Stimulated activated memory B cell treated with anti-CD40 and anti-IgM and Interleukin-4, amounts not matched to agents 10 μg/mL and 1 μg/mL and 100 μg/mL, for 72 hours (primary cell): Measurements from ENCODE around the gene MOV10L1.

Experiments
- ATAC-seq: fragments of 150-1000 bp; cut with Tn5 transposase; 2 replicates; pipeline ENCODE4 v1.10.0; 2021
- H3K27ac Mint-ChIP-seq: one replicate; pipeline ENCODE4 v1.8.0; 2022; ENCODE audit warnings: mild to moderate bottlenecking, mixed read lengths
- H3K27me3 Mint-ChIP-seq: one replicate; pipeline ENCODE4 v1.8.0; 2022; ENCODE audit warnings: mixed read lengths
- H3K36me3 Mint-ChIP-seq: one replicate; pipeline ENCODE4 v1.8.0; 2022; ENCODE audit warnings: mixed read lengths
- H3K4me1 Mint-ChIP-seq: one replicate; pipeline ENCODE4 v1.8.0; 2022; ENCODE audit warnings: mixed read lengths
- H3K4me3 Mint-ChIP-seq: one replicate; pipeline ENCODE4 v1.8.0; 2022; ENCODE audit warnings: mild to moderate bottlenecking, moderate library complexity, mixed read lengths
- H3K9me3 Mint-ChIP-seq: one replicate; pipeline ENCODE4 v1.8.0; 2022; ENCODE audit warnings: mixed read lengths

Gene MOV10L1

GRCh38 chr22:50056214-50056972, 33.4 kb upstream of the MOV10L1 start:
- Mint-ChIP-seq H3K27me3 (peaks cover 94% of the 10 kb centered on the region), H3K4me3 (peak overlapping the region; percentile 14), H3K9me3 (peaks cover 4% of the 10 kb centered on the region), H3K36me3 (no peaks in the 10 kb centered on the region), H3K4me1 (peaks cover 39% of the 10 kb centered on the region), H3K27ac (no peak overlapping the region)
- peak; percentile 36 for ATAC-seq

DNA sequence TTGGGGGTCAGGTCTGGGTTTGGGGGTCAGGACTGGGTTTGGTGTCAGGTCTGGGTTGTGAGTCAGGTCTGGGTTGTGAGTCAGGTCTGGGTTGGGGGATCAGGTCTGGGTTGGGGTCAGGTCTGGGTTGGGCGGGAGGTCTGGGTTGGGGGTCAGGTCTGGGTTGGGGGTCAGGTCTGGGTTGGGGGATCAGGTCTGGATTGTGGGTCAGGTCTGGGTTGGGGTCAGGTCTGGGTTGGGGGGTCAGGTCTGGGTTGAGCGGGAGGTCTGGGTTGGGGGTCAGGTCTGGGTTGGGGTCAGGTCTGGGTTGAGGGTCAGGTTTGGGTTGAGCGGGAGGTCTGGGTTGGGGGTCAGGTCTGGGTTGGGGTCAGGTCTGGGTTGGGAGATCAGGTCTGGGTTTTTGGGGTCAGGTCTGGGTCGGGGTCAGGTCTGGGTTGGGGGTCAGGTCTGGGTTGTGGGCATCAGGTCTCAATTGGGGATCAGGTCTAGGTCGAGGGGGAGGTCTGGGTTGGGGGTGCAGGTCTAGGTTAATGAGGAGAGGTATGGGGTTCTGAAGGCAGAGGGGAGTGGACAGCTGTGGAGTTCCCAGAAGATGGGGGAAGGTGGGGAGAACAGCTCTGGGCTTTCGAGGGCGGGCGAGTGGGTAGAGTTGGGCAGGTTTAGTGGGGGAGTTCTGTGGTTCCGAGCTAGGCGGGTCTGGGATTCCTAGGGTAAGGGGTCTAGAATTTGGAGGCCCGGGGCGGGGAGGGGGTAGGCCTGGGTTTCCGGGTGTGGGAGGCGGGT, 32.3 kb upstream of the MOV10L1 start:
- Mint-ChIP-seq H3K4me3 (no peak overlapping the region), H3K9me3 (peaks cover 4% of the 10 kb centered on the region), H3K4me1 (peaks cover 39% of the 10 kb centered on the region), H3K27ac (no peak overlapping the region), H3K36me3 (no peaks in the 10 kb centered on the region), H3K27me3 (peaks cover 92% of the 10 kb centered on the region)
- ATAC-seq, result no peak

- peak; percentile 52 for ATAC-seq
- H3K4me3 Mint-ChIP-seq, result no peak within 1 kb of the TSS
- H3K4me1 Mint-ChIP-seq, result peaks cover 39% of the 10 kb centered on the region
- H3K9me3 Mint-ChIP-seq, result peaks cover 4% of the 10 kb centered on the region
- H3K27ac Mint-ChIP-seq, result no peak within 1 kb of the TSS
- no peaks in the 10 kb centered on the region for H3K36me3 Mint-ChIP-seq
- H3K27me3 Mint-ChIP-seq, result peaks cover 92% of the 10 kb centered on the region
Observed at GRCh38 chr22:50058061-50058905, 31.5 kb upstream of the MOV10L1 start, which contains the start of gene TTLL8. TTLL8 (minus strand) TSS chr22:50058298.

- no peaks in the 10 kb centered on the region for H3K36me3 Mint-ChIP-seq
- ATAC-seq, result no peak
- no peaks in the 10 kb centered on the region for H3K9me3 Mint-ChIP-seq
- no peak overlapping the region for H3K4me3 Mint-ChIP-seq
- no peak overlapping the region for H3K27ac Mint-ChIP-seq
- peaks cover 32% of the 10 kb centered on the region for H3K4me1 Mint-ChIP-seq
- H3K27me3 Mint-ChIP-seq, result peaks cover 89% of the 10 kb centered on the region
Observed at GRCh38 chr22:50058906-50059880, 30.6 kb upstream of the MOV10L1 start.

DNA sequence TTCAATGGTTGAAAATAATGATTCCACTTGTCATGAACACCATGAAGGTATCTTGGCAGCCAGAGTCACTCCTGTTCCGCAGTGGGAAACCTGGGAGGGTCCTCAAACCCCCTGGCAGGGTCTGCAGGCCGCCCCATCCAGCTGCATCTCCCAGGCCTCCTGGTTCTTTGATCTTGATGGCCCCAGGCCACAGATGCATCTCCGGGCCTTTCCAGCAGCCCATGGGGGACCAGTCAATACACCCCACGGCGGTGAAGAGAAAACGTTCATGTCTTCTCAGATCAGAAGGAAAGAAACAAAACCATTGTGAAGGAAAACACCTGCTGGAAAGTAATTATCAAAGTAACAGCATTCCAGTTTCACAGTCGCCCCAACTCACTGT, 29.9 kb upstream of the MOV10L1 start:
- H3K4me1 Mint-ChIP-seq, result peaks cover 30% of the 10 kb centered on the region
- H3K36me3 Mint-ChIP-seq, result no peaks in the 10 kb centered on the region
- H3K27ac Mint-ChIP-seq, result no peak overlapping the region
- no peak for ATAC-seq
- H3K27me3 Mint-ChIP-seq, result peaks cover 89% of the 10 kb centered on the region
- no peaks in the 10 kb centered on the region for H3K9me3 Mint-ChIP-seq
- H3K4me3 Mint-ChIP-seq, result no peak overlapping the region

GRCh38 chr22:50060441-50061140, 29.2 kb upstream of the MOV10L1 start:
- no peak overlapping the region for H3K27ac Mint-ChIP-seq
- H3K9me3 Mint-ChIP-seq, result no peaks in the 10 kb centered on the region
- no peak for ATAC-seq
- peaks cover 88% of the 10 kb centered on the region for H3K27me3 Mint-ChIP-seq
- H3K4me1 Mint-ChIP-seq, result peaks cover 23% of the 10 kb centered on the region
- H3K36me3 Mint-ChIP-seq, result no peaks in the 10 kb centered on the region
- no peak overlapping the region for H3K4me3 Mint-ChIP-seq

DNA sequence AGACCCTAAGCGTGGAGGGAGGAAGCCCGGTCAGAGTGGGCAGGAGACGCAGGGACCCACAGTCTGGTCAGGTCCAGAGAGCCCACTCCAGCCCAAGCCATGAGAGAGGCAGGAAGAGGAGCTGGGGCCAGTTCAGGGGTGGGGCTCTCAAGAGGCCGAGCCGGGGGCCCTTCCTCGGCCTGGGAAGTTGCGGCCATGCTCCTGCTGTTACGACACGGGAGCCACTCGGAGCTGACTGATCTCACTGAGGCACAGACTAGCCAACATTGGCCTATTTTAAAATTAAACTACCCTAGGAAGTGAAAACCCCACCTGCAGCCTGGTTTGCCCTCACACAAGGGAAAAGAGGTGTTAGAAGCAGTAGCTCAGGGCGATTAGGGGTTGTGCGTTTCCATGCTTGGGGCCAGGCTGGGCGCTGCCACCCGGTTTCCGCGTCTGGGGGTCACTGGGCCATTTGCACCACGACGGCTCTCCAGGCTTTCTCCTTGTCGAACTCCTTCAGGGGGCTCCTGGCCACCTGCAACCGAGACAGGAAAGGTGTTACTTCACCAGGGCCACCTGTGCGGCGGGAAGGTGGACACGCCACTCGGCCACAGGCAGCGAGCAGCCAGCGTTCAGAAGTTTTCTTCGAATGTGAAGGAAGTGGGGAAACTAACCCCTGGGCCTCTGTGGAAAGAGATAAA, 28.5 kb upstream of the MOV10L1 start:
- Mint-ChIP-seq H3K4me3 (no peak overlapping the region), H3K36me3 (no peaks in the 10 kb centered on the region), H3K9me3 (no peaks in the 10 kb centered on the region), H3K4me1 (peaks cover 17% of the 10 kb centered on the region), H3K27me3 (peaks cover 85% of the 10 kb centered on the region), H3K27ac (no peak overlapping the region)
- ATAC-seq, result no peak

GRCh38 chr22:50061824-50062355, 27.9 kb upstream of the MOV10L1 start:
- Mint-ChIP-seq H3K27ac (no peak overlapping the region), H3K9me3 (no peaks in the 10 kb centered on the region), H3K36me3 (no peaks in the 10 kb centered on the region), H3K4me1 (peaks cover 11% of the 10 kb centered on the region), H3K27me3 (peaks cover 80% of the 10 kb centered on the region), H3K4me3 (no peak overlapping the region)
- ATAC-seq, result no peak

GRCh38 chr22:50062509-50063135, 27.2 kb upstream of the MOV10L1 start:
- H3K4me3 Mint-ChIP-seq, result no peak overlapping the region
- no peaks in the 10 kb centered on the region for H3K36me3 Mint-ChIP-seq
- peaks cover 80% of the 10 kb centered on the region for H3K27me3 Mint-ChIP-seq
- H3K4me1 Mint-ChIP-seq, result peaks cover 3% of the 10 kb centered on the region
- ATAC-seq, result no peak
- H3K27ac Mint-ChIP-seq, result no peak overlapping the region
- H3K9me3 Mint-ChIP-seq, result no peaks in the 10 kb centered on the region

DNA sequence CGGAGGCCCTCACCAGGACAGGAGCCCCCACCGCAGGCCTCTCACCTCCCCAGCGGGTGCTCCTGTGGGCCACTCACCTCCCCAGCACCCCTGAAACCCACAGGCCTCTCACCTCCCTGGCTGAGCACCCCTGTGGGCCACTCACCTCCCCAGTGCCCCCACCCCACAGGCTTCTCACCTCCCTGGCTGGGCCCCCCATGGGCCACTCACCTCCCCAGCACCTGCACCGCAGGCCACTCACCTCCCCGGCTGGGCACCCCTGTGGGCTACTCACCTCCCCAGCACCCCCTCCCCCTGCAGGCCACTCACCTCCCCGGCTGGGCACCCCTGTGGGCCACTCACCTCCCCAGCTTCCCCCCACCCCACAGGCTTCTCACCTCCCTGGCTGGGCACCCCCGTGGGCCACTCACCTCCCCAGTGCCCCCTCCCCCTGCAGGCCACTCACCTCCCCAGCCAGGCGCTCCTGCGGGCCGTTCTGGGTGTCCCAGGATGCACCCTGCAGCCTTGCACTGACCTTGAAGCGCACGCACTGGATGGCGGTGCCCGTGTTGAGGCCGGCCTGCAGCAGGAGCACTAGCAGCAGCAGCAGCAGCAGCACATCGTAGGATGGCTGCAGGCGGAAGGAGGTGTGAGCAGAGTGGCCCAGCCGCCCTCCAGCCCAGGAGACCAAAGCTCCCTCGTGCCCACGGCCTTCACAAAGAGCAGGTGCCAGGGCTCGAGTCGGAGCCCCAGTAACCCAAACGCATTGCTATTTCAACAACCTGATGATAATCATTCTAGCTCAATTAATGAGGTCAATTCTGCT, 26.0 kb upstream of the MOV10L1 start:
- Mint-ChIP-seq H3K27me3 (peaks cover 80% of the 10 kb centered on the region), H3K4me1 (no peaks in the 10 kb centered on the region), H3K4me3 (no peak overlapping the region), H3K9me3 (no peaks in the 10 kb centered on the region), H3K27ac (no peak overlapping the region), H3K36me3 (no peaks in the 10 kb centered on the region)
- peak; percentile 70 for ATAC-seq

GRCh38 chr22:50064453-50064852, 25.4 kb upstream of the MOV10L1 start:
- Mint-ChIP-seq H3K27me3 (peaks cover 78% of the 10 kb centered on the region), H3K4me1 (no peaks in the 10 kb centered on the region)

GRCh38 chr22:50067244-50067643, 22.6 kb upstream of the MOV10L1 start:
- Mint-ChIP-seq H3K27ac (no peak overlapping the region), H3K9me3 (no peaks in the 10 kb centered on the region), H3K36me3 (no peaks in the 10 kb centered on the region), H3K4me3 (no peak overlapping the region), H3K4me1 (no peaks in the 10 kb centered on the region), H3K27me3 (peaks cover 80% of the 10 kb centered on the region)
- ATAC-seq, result no peak

More at GRCh38 chr22:50064453-50064852, 25.4 kb upstream of the MOV10L1 start:
- no peak overlapping the region for H3K27ac Mint-ChIP-seq
- no peak overlapping the region for H3K4me3 Mint-ChIP-seq
- ATAC-seq, result no peak
- no peaks in the 10 kb centered on the region for H3K36me3 Mint-ChIP-seq
- H3K9me3 Mint-ChIP-seq, result no peaks in the 10 kb centered on the region
